ENCODE measurements around the gene TNFSF9.
A peak's percentile ranks its signal among the peaks of the same experiment; 100 is the strongest.
"Not testable (repeated sequence)": the region's sequence is repeated elsewhere in the genome, so short reads cannot be mapped to it uniquely, and the experiment has no call there.

Gene TNFSF9

DNA sequence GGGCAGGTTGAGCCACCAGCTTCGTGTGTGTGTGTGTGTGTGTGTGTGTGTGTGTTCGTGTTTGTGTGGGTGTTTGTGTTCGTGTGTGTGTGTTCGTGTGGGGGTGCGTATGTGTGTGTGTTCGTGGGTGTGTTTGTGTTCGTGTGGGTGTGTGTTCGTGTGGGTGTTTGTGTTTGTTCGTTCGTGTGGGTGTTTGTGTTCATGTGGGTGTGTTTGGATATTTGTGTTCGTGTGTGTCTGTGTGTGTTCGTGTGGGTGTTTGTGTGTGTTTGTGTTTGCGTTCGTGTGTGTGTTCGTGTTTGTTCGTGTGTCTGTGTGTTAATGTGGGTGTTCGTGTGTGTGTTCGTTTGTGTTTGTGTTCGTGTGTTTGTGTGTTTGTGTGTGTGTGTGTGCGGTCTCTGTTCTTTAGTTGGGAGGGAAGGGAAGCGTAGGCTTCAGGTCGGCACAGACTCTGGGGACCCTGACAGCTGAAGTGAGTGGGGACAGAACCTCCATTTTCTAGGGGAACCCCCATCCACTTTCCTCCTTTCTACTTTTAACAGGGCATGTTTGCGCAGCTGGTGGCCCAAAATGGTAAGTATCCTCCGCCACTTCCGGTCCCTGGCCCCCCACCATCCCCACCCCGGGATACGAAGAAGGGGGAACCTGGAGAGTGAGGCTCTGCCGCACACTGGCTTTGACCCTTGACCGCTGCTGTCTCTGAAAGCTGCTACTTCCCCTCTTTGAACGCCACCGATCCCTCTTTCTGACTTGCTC, 1.6 kb downstream of the TNFSF9 start:
- DNase-seq (ENCODE audit: low read depth): no peak

DNA sequence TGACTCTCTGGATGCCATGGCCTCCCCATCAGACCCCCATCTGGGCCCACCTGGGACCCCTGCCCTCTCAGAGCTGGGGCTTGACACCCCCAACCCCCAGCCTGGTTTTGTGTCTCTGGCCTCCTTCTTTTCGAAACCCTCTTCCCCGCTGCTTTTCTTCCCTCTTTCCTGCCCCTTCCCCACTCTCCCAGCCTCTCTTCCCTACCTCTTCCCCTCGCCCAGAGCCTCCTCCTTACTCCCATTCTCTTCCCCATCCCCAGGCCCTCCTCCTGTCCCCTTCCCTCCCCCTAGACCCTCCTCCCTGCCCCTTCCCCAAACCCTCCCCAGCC, 2.1 kb downstream of the TNFSF9 start:
- DNase-seq (ENCODE audit: low read depth): no peak

DNA sequence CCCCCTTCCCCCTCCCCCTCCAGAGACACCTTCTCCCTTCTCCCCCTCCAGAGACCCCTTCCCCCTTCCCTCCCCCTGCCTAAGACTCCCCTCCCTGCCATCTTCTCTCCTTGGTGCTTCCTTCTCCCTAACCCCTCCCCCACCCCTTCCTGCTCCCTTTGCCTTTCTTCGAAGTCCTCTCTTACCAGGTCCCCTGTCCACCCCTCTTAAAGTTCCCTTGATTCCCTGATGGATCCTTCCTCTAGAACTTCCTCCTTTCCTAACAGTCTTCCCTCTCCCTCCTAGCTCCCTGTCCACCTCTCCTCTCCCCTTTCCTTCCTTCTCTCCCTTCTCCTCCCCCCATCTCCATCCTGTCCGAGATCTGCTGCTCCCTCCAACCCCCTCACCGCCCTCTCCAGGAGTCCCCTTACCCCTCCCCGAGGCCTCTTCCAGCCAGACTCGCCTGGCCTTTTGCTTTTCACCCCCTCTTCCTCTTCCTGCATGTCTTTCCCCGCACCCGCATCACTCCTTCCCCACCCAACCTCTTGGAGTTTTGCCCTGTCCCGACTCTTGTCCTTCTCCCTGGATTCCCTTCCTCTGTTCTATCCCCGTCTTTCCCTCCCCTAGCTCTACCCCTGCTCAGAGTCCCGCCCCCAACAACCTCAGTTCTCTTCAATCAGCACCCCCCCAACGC, 3.1 kb downstream of the TNFSF9 start:
- no peak for DNase-seq (ENCODE audit: low read depth)

DNA sequence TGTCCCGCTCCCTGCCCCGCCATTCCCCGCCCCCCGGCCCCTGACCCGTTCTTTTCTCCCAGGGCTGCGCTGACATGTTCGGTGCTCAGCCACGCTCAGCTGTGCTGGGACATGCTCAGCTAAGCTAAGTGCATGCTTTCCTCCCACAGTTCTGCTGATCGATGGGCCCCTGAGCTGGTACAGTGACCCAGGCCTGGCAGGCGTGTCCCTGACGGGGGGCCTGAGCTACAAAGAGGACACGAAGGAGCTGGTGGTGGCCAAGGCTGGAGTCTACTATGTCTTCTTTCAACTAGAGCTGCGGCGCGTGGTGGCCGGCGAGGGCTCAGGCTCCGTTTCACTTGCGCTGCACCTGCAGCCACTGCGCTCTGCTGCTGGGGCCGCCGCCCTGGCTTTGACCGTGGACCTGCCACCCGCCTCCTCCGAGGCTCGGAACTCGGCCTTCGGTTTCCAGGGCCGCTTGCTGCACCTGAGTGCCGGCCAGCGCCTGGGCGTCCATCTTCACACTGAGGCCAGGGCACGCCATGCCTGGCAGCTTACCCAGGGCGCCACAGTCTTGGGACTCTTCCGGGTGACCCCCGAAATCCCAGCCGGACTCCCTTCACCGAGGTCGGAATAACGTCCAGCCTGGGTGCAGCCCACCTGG, 3.7 kb downstream of the TNFSF9 start:
- DNase-seq (ENCODE audit: low read depth): no peak

DNA sequence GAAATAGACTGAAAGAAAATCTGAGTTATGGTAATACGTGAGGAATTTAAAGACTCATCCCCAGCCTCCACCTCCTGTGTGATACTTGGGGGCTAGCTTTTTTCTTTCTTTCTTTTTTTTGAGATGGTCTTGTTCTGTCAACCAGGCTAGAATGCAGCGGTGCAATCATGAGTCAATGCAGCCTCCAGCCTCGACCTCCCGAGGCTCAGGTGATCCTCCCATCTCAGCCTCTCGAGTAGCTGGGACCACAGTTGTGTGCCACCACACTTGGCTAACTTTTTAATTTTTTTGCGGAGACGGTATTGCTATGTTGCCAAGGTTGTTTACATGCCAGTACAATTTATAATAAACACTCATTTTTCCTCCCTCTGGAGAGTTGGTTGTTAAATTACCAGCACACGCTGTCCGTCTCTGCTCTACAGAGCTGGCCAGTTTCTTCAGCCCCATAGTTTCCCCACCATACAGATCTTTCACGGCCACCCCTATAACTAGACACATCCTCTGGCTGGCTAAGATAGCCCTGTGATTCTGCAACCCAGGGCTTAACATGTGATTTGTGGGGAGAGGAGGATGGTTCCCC, 4.8 kb downstream of the TNFSF9 start:
- DNase-seq (ENCODE audit: low read depth): no peak

DNA sequence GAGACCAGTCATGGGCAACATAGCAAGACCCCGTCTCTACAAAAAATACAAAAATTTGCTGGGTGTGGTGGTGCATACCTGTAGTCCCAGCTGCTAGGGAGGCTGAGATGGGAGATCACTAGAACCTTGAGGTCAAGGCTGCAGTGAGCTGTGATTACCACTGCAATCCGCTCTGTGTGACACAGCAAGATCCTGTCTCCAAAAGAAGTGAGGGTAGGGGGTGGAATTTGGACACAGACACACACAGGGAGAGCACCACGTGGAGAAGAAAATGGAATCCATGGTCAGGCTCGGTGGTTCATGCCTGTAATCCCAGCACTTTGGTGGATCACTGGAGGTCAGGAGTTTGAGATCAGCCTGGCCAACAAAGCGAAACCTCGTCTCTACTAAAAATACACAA, 8.7 kb downstream of the TNFSF9 start:
- no peak for DNase-seq (ENCODE audit: low read depth)

DNA sequence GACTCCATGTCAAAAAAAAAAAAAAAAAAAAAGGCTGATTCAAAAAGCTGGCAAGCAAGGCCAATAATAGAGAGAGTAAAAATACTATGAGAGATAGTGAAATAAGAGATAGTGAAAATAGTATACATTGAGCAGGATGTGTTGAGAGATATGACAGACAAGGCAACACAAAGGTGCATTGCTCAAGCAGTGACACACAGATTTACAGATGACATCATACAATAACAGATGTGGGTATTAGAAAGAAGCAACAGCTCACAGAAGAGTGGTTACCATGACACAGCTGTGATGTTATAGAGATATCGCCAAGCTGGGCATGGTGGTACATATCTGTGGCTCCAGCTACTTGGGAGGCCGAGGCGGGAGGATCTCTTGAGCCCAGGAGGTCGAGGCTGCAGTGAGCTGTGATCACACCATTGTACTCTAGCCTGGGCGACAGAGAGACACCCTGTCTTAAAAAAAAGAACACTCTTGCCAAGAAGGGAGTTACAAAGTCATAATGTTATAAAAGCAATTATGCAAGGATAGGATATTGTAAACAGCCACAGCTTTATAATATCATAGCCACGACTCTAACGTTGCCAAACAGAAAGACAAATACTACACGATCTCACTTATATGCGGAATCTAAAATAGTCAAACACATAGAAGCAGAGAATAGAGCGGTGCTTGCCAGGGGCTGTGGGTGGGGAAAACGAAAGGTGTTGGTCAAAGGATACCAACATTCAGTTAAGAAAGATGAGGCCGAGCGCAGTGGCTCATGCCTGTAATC, 10.3 kb downstream of the TNFSF9 start:
- no peak for DNase-seq (ENCODE audit: low read depth)

DNA sequence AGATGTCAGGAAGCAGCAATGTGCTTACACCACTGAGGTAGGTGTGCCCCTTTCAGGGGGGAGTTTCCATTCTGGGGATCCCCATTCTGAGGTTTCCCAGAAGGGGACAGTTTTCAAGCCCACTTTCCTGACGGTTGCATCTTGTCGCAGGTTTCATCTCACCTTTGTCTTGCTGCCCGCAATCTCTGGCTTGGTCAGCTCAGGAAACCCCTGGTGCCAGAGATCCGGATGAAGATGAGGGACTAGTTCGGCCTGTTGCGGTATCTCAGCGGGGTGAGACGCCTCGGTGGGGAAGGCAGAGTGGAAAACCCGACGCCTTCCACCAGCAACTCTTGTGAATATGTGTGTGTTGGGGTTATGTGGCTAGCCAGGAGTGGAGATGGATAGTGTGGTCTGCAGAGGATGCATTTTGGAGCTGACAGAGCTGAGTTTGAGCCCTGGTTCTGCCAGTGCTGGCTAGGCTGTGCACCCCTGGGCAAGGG, 13.1 kb downstream of the TNFSF9 start:
- DNase-seq (ENCODE audit: low read depth): no peak

DNA sequence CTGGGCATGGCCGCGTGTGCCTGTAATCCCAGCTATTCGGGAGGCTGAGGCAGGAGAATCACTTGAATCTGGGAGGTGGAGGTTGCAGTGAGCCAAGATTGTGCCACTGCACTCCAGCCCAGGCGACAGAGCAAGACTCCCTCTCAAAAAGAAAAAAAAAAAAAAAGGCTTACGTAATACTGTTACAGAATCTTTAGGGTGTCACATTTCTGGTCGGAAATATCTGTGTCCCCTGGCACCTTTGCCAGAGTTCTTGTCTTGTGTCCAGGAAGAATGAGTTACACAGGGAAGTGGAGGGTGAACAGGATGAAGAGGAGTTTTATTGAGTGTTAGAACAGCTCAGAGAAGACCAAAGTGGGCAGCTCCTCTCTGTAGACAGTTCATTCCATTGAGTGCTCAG, 19.9 kb downstream of the TNFSF9 start:
- not testable (repeated sequence) for DNase-seq (ENCODE audit: low read depth)

DNA sequence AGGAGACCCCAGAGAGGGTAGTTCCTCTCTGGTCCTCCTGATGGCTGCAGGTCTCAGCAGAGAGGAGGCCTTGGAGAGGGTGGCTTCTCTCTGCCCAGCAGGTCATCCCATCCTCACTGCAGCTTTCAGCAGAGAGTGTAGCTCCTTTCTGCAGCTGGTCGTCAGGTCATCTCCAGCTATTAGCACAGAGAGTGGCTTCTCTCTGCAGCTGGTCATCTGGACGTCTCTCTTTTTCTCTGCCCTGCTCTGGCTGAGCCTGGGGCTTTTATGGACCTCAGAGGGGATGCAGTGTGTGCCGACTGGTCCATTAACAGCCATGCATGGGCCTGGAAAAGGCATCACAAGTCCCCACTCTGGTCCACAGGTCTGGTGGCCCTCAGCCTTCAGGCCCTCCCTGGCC, 20.3 kb downstream of the TNFSF9 start:
- DNase-seq (ENCODE audit: low read depth): no peak

DNA sequence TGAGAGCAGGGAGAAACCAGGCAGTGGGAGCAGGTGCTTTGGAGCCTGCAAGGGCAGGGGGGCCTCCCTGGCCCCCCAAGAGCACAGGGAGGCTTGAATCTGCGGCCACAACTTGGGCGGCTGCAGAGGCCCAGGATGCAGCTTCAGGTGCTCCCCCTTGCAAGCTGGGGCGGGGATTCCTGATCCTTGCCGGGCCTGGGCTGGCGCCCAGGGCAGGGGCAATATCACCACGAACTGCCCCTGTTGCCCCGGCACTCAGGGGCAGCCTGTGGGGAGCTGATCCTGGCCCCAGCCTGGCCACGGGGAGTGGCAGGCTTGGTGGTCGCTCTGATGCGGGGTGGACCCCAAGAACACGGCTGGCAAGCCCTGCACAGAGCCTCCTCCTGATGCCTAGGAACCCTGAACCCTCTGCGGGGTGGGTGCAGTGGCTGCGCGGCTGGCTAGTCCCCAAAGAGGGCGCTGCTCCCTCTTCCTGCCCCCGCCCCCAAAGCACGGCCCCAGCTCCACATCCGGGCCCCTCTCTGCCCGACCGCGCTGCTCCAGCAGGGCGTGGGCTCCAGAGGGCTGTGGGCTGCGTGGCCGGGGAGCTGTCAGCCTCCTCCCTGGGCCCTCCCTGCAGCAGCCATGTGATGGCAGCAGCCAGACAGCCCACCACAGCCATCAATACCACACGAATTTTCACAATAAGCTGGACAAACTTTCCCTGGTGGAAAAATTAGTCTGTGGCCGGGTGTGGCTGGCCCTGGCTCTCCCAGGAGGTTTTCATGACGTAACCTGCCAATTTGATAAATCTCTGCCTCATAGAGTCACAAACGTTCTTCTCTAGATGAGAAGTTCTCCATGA, 21.0 kb downstream of the TNFSF9 start:
- DNase-seq (ENCODE audit: low read depth): peak; percentile 41

DNA sequence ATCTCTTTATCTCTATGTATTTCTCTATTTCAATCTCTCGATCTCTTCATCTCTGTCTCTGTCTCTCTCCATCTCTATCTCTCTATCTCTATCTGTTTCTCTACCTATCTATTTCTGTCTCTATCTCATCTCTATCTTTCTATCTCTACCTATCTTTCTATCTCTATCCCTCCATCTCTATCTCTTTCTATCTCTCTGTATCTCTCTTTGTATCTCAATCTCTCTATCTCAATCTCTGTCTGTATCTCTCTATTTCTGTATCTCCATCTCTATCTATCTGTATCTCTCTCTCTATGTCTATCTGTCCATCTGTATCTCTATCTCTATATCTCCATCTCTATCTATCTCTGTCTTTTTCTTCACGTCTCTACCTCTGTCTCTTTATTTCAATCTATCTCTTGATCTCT, 25.2 kb downstream of the TNFSF9 start:
- no peak for DNase-seq (ENCODE audit: low read depth)

DNA sequence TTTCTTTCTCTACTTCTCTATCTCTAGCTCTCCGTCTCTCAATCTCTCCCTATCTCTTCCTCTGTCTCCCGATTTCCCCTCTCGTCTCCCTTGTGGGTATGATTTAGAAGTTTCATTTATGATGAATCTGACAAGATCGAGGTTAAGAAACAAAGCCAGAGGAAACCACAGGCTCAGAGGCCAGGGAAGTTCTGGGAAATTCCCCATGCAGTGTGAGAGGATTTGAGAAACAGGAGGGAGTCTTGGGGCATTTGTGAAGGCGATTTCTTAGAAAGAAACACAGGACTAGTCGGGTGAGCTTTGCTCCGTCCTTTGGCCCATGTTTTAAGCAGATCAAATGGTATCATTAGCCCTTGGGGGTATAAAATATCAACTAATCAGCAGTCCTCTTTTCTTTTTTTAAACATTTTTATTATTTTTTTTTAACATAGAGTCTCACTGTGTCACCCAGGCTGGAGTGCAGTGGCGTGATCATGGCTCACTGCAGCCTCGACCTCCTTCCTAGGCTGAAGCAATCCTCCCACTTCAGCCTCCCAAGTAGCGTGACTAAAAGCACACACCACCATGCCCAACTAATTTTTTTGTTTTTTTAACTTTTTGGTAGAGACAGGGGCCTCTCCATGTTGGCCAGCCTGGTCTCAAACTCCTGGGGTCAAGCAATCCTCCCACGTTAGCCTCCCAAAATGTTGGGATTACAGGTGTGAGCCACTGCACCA, 25.8 kb downstream of the TNFSF9 start:
- no peak for DNase-seq (ENCODE audit: low read depth)

DNA sequence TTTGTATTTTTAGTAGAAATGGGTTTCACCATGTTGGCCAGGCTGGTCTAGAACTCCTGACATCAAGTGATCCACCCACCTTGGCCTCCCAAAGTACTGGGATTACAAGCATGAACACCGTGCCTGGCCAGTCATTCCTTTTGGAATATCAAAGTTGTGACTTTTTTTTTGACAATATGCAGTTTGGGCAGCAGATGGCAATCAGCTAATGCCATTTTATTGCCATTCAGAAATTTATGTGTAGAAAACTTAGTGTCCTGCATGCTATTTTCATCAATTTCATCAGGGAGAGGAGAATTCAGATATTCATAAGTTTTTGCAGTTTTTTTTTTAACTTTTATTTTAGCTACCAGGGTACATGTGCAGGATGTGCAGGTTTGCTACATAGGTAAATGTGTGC, 31.6 kb downstream of the TNFSF9 start:
- not testable (repeated sequence) for DNase-seq (ENCODE audit: low read depth)

DNA sequence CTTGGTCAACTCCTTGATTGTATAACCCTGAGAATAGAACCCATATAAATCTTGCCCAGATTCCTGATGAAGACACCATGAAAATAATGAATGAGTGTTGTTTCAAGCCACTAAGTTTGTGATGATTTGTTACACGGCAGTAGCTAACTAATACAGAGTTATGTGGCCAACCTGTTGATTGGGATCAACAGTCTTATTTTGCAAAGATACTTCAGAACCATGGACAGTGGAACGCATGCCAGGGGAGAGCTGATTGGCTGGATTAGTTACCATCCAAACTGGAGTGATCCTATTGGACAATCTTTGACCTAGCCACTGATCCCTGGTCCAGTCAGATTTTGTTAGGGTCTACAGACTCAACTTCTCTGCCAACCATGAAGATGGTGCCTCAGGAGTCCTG, 33.6 kb downstream of the TNFSF9 start:
- no peak for DNase-seq (ENCODE audit: low read depth)

DNA sequence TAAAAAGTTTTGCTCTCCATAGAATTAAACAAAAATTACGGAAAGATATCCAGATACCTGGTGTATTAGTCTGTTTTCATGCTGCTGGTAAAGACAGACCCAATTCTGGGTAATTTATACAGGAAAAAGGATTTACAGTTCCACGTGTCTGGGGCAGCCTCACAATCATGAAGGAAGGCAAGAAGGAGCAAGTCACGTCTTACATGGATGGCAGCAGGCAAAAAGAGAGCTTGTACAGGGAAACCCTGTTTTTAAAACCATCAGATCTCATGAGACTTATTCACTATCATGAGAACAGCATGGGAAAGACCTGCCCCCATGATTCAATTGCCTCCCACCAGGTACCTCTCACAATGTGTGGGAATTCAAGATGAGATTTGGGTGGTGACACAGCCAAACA, 35.9 kb downstream of the TNFSF9 start:
- not testable (repeated sequence) for DNase-seq (ENCODE audit: low read depth)

DNA sequence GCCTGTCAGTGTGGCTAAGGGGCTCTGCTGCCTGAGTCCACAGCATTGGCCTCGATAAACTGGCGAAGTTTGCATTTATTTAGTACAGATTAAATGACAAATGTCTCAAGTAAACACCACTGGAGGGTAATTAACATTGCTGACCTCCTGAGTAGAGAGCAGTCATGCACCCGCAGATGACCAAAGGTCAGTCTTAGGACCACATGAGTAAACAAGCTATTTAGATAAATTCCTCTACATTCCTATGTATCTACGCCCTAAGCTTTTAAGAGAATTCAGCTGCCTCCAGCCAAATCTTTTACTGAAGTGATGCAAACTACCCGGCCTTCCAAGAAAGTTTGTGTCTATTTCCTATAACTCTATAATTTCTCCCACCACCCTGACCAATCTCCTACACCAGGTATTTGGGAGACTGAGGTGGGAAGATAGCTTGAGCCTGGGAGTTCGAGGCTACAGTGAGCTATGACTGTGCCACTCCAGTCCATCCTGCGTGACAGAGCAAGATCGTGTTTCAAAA, 37.2 kb downstream of the TNFSF9 start:
- no peak for DNase-seq (ENCODE audit: low read depth)

DNA sequence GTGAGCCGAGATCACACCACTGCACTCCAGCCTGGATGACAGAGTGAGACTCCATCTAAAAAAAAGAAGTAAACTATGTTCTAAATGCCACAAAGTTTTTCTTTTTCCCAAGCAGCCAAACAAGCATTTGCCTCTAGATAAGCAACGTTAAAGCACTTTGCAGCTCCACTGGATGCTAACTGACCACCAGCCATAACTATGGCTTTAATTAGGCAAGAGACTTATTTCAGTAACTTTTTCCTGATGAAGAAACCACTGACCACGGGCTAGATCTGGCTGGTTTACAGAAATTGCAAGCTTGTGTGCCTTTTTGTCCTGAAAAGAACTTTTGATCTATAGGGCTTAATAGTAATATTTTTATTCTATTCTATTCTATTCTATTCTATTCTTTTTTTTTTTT, 38.0 kb downstream of the TNFSF9 start:
- DNase-seq (ENCODE audit: low read depth): no peak

DNA sequence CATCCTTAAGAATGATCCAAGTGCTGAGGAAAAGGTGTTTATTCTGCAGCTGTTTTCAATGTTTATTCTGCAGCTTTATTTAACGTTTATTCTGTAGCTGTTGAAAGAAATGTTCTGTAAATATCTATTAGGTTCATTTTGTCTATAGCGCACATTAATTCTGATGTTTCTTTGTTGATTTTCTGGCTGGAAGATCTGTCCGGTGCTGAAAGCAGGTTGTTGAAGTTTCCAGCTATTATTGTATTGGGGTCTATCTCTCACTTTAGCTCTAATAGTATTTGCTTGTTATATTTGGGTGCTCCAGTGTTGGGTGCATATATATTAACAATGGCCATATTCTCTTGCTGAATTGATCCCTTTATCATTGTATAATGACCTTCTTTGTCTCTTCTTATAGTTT, 39.9 kb downstream of the TNFSF9 start:
- DNase-seq (ENCODE audit: low read depth): no peak

DNA sequence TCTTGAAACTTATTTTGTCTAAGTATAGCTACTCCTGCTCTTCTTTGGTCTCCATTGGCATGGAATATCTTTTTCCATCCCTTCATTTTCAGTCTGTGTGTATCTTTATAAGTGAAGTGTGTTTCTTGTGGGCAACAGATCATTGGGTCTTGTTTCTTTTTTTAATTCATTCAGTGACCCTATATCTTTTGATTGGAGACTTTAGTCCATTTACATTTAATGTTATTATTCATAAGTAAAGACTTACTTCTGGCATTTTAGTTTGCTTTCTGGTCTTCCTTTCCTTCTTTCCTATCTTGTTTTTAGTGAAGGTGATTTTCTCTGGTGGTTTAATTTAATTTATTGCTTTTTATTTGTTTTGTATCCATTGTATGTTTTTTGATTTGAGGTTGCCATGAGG, 40.3 kb downstream of the TNFSF9 start:
- no peak for DNase-seq (ENCODE audit: low read depth)

Measured in activated T-helper 1 cell treated with Interleukin-2 at 50 U/mL for 16 hours (primary cell).